Gastroesophageal sphincter (tissue), 3 donors: Measurements from ENCODE around the gene NBAS.
"Not testable (repeated sequence)": the region's sequence is repeated elsewhere in the genome, so short reads cannot be mapped to it uniquely, and the experiment has no call there.

Experiments used
- CTCF ChIP-seq, 4 experiments: fragments of 200-600 bp in 2 of 4; fragments of 450-650 bp in 2 of 4; sonication (generic) in 1 of 4; IDR thresholded peaks; one replicate each; pipeline ENCODE4 v1.5.1; 2017 to 2019; ENCODE audit warnings: antibody characterized with exemption in 4 of 4, mild to moderate bottlenecking in 2 of 4, moderate library complexity in 2 of 4
- EP300 ChIP-seq: sonication (generic); formaldehyde crosslinking; IDR thresholded peaks from one replicate; pipeline ENCODE4 v1.6.1; 2017; ENCODE audit warnings: antibody characterized with exemption, mild to moderate bottlenecking
- POLR2A ChIP-seq, 2 donors: fragments of 450-650 bp; IDR thresholded peaks; one replicate each; pipeline ENCODE4 v1.6.1; 2017; ENCODE audit warnings: antibody characterized with exemption in 2 of 2, mild to moderate bottlenecking in 2 of 2, moderate library complexity in 1 of 2
- POLR2AphosphoS5 ChIP-seq: sonication (generic); formaldehyde crosslinking; IDR thresholded peaks from one replicate; pipeline ENCODE4 v1.6.1; 2017; ENCODE audit warnings: antibody characterized with exemption

GRCh38 chr2:15542269-15542668 is 18.9 kb downstream of the NBAS start:
- TF ChIP-seq CTCF (IDR thresholded peaks at IDR 0.05); POLR2A (IDR thresholded peaks at IDR 0.05); POLR2AphosphoS5; EP300: not testable (repeated sequence)
